Fibroblast of lung (primary cell): Measurements from ENCODE around the gene TSPAN11. TPM values are rescaled to one million over a fixed set of nuclear protein-coding genes. Genes with fewer than 3 reads are reported as not detected.

Experiments
- DNase-seq, 2 donors: peaks; one replicate each; pipeline versions ENCODE4 v3.0.0 to v3.0.0-alpha.2; 2010; ENCODE audit warnings: low read depth in 2 of 2
- H2AFZ ChIP-seq: 2 replicates; pipeline ENCODE4 v1.5.1; 2012; ENCODE audit warnings: low read length, control low read depth, inconsistent platforms
- H3K27ac ChIP-seq: 2 replicates; pipeline ENCODE4 v1.5.1; 2011; ENCODE audit warnings: low read length, control low read depth; ENCODE audit not compliant: insufficient read depth
- H3K27me3 ChIP-seq: 2 replicates; pipeline ENCODE4 v1.5.1; 2011; ENCODE audit warnings: mild to moderate bottlenecking, low read length; ENCODE audit not compliant: control insufficient read depth, insufficient read depth
- H3K36me3 ChIP-seq: 2 replicates; pipeline ENCODE4 v1.5.1; 2011; ENCODE audit warnings: low read length; ENCODE audit not compliant: control insufficient read depth, insufficient read depth
- H3K4me1 ChIP-seq: 2 replicates; pipeline ENCODE4 v1.5.1; 2011; ENCODE audit warnings: low read length; ENCODE audit not compliant: control insufficient read depth, insufficient read depth; ENCODE audit errors: extremely low read depth
- H3K4me2 ChIP-seq: 2 replicates; pipeline ENCODE4 v1.5.1; 2011; ENCODE audit warnings: low read length, control low read depth; ENCODE audit not compliant: insufficient read depth; ENCODE audit errors: extremely low read depth
- H3K4me3 ChIP-seq, 4 experiments: fragments of 200-600 bp in 1 of 4; sonication (generic) in 1 of 4; replicated peaks in 1 of 4; 2 replicates each; pipeline ENCODE4 v1.5.1; 2011 to 2016; ENCODE audit warnings: low read length in 4 of 4, low read depth in 3 of 4, mild to moderate bottlenecking in 3 of 4, control low read depth in 2 of 4, inconsistent platforms in 1 of 4, mixed read lengths in 1 of 4; ENCODE audit not compliant: insufficient read depth in 1 of 4; ENCODE audit errors: control extremely low read depth in 1 of 4
- H3K79me2 ChIP-seq: 2 replicates; pipeline ENCODE4 v1.5.1; 2012; ENCODE audit warnings: mild to moderate bottlenecking, low read length, inconsistent platforms; ENCODE audit not compliant: control insufficient read depth, insufficient read depth
- H3K9ac ChIP-seq: 2 replicates; pipeline ENCODE4 v1.5.1; 2011; ENCODE audit warnings: mild to moderate bottlenecking, low read length, control low read depth; ENCODE audit not compliant: insufficient read depth
- H3K9me3 ChIP-seq: 2 replicates; pipeline ENCODE4 v1.5.1; 2012; ENCODE audit warnings: low read depth, low read length; ENCODE audit not compliant: control insufficient read depth, insufficient read depth
- H4K20me1 ChIP-seq: 2 replicates; pipeline ENCODE4 v1.5.1; 2011; ENCODE audit warnings: low read length; ENCODE audit not compliant: control insufficient read depth, insufficient read depth; ENCODE audit errors: extremely low read depth
- EZH2 ChIP-seq: IDR thresholded peaks from 2 replicates; pipeline ENCODE4 v1.5.1; 2012; ENCODE audit warnings: low read length, control low read depth, mild to moderate bottlenecking; ENCODE audit errors: missing control alignments
- polyA plus RNA-seq, 2 donors: library from polyadenylated mRNA; depleted of rRNA in 1 of 2; stranded (reverse) in 1 of 2; unstranded in 1 of 2; fragments of >200 nt; gene quantifications; 2 replicates each; pipeline ENCODE4 v1.2.1, GENCODE V29; 2011 to 2012; ENCODE audit warnings: missing spikeins in 1 of 2
- total RNA-seq: library from RNA; depleted of rRNA; stranded (reverse); fragments of >200 nt; gene quantifications from 2 replicates; pipeline ENCODE4 v1.2.1, GENCODE V29; 2014
- TF ChIP-seq, protein P1 (sequence below), 2 donors: IDR thresholded peaks in 1 of 2; conservative IDR thresholded peaks in 1 of 2; 1 replicate in 1 of 2; 2 replicates in 1 of 2; pipeline ENCODE4 v1.5.1; 2011 to 2012; ENCODE audit warnings: low read length in 2 of 2, control low read depth in 1 of 2, inconsistent platforms in 1 of 2, low read depth in 1 of 2, mild to moderate bottlenecking in 1 of 2

The TSPAN11 gene
- total and polyA plus RNA-seq, 2 donors (not counting 1 experiment from before 2014, with no cell fraction given) = 0.02 to 2.6 TPM

DNA sequence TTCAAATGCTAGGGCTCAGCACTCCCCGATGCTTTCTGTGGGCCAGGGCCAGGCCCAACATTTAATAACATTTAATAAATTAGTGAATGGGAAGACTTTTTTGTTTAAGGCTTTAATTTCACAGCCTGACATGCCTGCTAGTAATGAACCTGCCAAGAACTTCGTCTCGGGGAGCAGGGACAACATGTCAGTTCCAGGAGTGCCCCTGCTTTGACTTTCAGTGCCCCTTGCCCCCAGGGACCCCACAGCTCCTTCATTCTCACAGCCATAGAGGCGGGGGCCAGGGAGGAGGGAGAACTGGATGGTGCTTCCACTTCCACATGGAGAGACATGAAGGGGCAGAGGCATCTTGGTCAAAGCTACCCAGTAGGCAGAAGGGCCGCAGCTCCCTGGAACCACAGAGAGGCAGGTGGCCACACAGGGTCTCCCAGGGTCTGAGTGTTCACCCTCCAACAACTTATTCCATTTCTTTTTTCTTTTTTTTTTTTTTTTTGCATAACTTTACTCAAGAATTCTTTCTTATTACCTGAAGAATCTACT lies 81.2 kb downstream of the TSPAN11 start:
- Histone ChIP-seq H3K9ac (no peak overlapping the region), H3K9me3 (no peaks in the 10 kb centered on the region), H3K4me2 (no peak overlapping the region), H2AFZ (no peak overlapping the region), H4K20me1 (no peaks in the 10 kb centered on the region), H3K4me1 (no peaks in the 10 kb centered on the region), H3K27ac (no peak overlapping the region), H3K27me3 (no peaks in the 10 kb centered on the region), H3K79me2 (no peaks in the 10 kb centered on the region), H3K4me3 (no peak overlapping the region), H3K36me3 (no peaks in the 10 kb centered on the region)
- DNase-seq = no peak
- no peak for TF ChIP-seq EZH2
- TF ChIP-seq, protein P1, sequence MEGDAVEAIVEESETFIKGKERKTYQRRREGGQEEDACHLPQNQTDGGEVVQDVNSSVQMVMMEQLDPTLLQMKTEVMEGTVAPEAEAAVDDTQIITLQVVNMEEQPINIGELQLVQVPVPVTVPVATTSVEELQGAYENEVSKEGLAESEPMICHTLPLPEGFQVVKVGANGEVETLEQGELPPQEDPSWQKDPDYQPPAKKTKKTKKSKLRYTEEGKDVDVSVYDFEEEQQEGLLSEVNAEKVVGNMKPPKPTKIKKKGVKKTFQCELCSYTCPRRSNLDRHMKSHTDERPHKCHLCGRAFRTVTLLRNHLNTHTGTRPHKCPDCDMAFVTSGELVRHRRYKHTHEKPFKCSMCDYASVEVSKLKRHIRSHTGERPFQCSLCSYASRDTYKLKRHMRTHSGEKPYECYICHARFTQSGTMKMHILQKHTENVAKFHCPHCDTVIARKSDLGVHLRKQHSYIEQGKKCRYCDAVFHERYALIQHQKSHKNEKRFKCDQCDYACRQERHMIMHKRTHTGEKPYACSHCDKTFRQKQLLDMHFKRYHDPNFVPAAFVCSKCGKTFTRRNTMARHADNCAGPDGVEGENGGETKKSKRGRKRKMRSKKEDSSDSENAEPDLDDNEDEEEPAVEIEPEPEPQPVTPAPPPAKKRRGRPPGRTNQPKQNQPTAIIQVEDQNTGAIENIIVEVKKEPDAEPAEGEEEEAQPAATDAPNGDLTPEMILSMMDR (conservative IDR thresholded peaks at IDR 0.05 in 1 of 2, IDR thresholded peaks at IDR 0.05 in 1 of 2; ENCODE audit: low read depth in 1 of 2, low read length in 2 of 2) = no peak

- Histone ChIP-seq H3K4me1 (no peaks in the 10 kb centered on the region), H3K36me3 (no peaks in the 10 kb centered on the region), H3K27ac (no peak overlapping the region), H2AFZ (no peak overlapping the region), H3K4me3 (no peak overlapping the region), H3K79me2 (no peaks in the 10 kb centered on the region), H3K9ac (no peak overlapping the region), H4K20me1 (no peaks in the 10 kb centered on the region), H3K27me3 (no peaks in the 10 kb centered on the region), H3K4me2 (no peak overlapping the region), H3K9me3 (no peaks in the 10 kb centered on the region)
- TF ChIP-seq EZH2 = no peak
- TF ChIP-seq, protein P1 (conservative IDR thresholded peaks at IDR 0.05 in 1 of 2, IDR thresholded peaks at IDR 0.05 in 1 of 2; ENCODE audit: low read depth in 1 of 2, low read length in 2 of 2) = no peak
- DNase-seq = no peak
These were observed 81.8 kb downstream of the TSPAN11 start for GRCh38 chr12:31008241-31008761.

- H3K4me3 ChIP-seq = no peak overlapping the region
- no peaks in the 10 kb centered on the region for H3K79me2 ChIP-seq
- no peak overlapping the region for H2AFZ ChIP-seq
- TF ChIP-seq, protein P1 (conservative IDR thresholded peaks at IDR 0.05 in 1 of 2, IDR thresholded peaks at IDR 0.05 in 1 of 2; ENCODE audit: low read depth in 1 of 2, low read length in 2 of 2) = no peak
- TF ChIP-seq EZH2 = no peak
- H3K4me2 ChIP-seq = no peak overlapping the region
- H3K36me3 ChIP-seq = no peaks in the 10 kb centered on the region
- no peaks in the 10 kb centered on the region for H3K9me3 ChIP-seq
- H3K27ac ChIP-seq = no peak overlapping the region
- no peak for DNase-seq
- no peaks in the 10 kb centered on the region for H3K27me3 ChIP-seq
- H4K20me1 ChIP-seq = no peaks in the 10 kb centered on the region
- no peak overlapping the region for H3K9ac ChIP-seq
- H3K4me1 ChIP-seq = no peaks in the 10 kb centered on the region
These were observed 82.7 kb downstream of the TSPAN11 start for GRCh38 chr12:31008961-31009840.
